Measurements from ENCODE around the gene OCIAD2.

Gene OCIAD2

GRCh38 chr4:48836658-48837057, 69.9 kb downstream of the OCIAD2 start:
- DNase-seq (ENCODE audit: insufficient read length, low spot score) (no peak), FAIRE-seq (no peak)
- TF ChIP-seq, protein P1, sequence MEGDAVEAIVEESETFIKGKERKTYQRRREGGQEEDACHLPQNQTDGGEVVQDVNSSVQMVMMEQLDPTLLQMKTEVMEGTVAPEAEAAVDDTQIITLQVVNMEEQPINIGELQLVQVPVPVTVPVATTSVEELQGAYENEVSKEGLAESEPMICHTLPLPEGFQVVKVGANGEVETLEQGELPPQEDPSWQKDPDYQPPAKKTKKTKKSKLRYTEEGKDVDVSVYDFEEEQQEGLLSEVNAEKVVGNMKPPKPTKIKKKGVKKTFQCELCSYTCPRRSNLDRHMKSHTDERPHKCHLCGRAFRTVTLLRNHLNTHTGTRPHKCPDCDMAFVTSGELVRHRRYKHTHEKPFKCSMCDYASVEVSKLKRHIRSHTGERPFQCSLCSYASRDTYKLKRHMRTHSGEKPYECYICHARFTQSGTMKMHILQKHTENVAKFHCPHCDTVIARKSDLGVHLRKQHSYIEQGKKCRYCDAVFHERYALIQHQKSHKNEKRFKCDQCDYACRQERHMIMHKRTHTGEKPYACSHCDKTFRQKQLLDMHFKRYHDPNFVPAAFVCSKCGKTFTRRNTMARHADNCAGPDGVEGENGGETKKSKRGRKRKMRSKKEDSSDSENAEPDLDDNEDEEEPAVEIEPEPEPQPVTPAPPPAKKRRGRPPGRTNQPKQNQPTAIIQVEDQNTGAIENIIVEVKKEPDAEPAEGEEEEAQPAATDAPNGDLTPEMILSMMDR (IDR thresholded peaks at IDR 0.05; ENCODE audit: insufficient read depth, missing control alignments): no peak
